DOHH2 (cell line): ENCODE measurements around the gene NFKBIL1.

Experiments
- EZH2phosphoT487 ChIP-seq: fragments of 200-600 bp; sonication (generic); IDR thresholded peaks from 2 replicates; pipeline ENCODE4 v1.6.1; 2017; ENCODE audit warnings: borderline replicate concordance, mild to moderate bottlenecking, antibody characterized with exemption, low read length, moderate library complexity, mixed read lengths
- TF ChIP-seq, protein P1 (sequence below): fragments of 200-600 bp; sonication (generic); IDR thresholded peaks from one replicate; pipeline ENCODE4 v1.5.1; 2014; ENCODE audit warnings: antibody characterized with exemption, mild to moderate bottlenecking, low read depth, low read length; ENCODE audit not compliant: poor library complexity, severe bottlenecking

DNA sequence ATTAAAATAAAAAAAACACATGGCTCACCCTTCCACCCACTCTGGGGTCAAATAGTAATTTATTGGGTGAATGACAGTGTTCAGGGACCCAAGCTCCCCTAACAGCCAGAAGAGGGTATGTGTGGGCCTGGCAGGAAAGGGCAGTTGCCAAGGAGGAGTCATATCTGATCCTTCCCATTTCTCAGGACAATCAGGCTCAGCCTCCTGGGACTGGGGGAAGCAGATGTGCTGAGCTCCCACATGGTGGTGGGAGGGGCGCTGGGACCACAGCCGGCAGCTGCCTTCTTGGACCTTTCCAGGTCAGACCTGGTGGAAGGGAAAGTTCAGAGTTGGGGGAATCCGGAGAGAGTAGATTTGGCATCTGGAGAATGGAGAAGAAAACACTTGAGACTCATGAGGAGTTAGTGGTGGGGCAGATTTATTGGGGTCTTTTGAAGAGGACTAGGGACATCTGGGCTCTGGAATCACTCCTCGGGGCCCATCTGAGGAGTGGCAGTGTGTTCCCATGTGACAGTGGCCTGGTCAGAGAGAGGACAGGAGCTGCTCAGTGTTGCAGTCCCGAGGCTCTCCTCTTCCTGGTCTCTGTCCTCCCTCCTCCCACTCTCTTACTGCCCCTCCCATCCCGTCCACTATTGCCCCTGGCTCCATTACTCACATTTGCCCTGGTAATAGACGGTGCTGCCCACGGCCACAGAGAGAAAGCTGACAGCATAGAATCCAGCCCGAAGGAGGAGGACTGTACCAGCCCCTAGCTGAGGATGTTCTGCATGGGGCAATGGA lies 41.7 kb downstream of the NFKBIL1 start:
- TF ChIP-seq EZH2phosphoT487, result no peak
- TF ChIP-seq, protein P1, sequence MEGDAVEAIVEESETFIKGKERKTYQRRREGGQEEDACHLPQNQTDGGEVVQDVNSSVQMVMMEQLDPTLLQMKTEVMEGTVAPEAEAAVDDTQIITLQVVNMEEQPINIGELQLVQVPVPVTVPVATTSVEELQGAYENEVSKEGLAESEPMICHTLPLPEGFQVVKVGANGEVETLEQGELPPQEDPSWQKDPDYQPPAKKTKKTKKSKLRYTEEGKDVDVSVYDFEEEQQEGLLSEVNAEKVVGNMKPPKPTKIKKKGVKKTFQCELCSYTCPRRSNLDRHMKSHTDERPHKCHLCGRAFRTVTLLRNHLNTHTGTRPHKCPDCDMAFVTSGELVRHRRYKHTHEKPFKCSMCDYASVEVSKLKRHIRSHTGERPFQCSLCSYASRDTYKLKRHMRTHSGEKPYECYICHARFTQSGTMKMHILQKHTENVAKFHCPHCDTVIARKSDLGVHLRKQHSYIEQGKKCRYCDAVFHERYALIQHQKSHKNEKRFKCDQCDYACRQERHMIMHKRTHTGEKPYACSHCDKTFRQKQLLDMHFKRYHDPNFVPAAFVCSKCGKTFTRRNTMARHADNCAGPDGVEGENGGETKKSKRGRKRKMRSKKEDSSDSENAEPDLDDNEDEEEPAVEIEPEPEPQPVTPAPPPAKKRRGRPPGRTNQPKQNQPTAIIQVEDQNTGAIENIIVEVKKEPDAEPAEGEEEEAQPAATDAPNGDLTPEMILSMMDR, result no peak
